ENCODE measurements around the gene TMEM108. TPM values are rescaled to one million over a fixed set of nuclear protein-coding genes. Genes with fewer than 3 reads are reported as not detected.

Gene TMEM108
- total and polyA plus RNA-seq, 10 of the 15 experiments (the other 5 are each of a cell fraction or from before 2014, with no cell fraction given), result 0.02 to 0.58 (median 0.12) TPM; not detected in 5

DNA sequence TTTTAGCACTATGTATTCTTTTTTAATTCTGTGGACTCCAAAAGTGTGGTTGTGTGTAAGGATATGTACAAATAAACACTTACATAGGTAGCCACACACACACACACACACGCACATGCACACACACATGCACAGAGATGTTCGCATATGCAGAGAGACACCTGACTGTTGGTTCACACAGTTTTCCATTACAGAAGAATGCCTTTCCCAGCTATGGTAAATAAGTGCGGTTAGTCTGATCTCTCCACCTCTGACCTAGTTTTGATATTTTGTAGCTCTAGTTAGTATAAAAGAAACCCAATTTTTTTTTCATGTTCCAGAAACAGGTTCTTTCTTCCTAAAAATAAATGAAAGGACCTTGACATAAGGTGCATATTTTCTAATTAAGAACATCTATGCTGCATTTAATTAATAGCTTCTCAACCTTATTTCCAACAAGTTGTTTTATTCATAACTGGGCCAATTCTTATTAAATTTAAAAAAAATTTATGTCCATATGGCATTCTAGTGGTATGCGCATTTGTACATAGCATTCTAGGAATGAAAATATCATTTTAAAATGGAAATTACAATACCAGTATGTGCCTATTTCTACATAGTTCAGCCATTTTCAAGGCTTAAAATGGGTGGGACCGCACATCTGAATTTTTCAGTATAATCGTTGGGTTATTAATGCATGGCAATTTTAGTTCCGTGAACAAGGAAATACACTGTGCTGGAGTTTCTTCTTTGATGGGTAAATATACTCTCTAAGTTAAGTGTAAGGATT, 27.2 kb downstream of the TMEM108 start:
- RAD21 ChIA-PET (ENCODE audit: unreplicated experiment), result no interaction called here
- H3K79me2 ChIP-seq (ENCODE audit: control insufficient read depth, insufficient read depth, low read length), result no peaks in the 10 kb centered on the region
- no peak overlapping the region for H3K4me3 ChIP-seq
- no peak overlapping the region for H3K4me2 ChIP-seq (ENCODE audit: control insufficient read depth, insufficient read depth)
- H3K27ac ChIP-seq (ENCODE audit: control insufficient read depth, insufficient read depth), result no peak overlapping the region
- intact Hi-C loops (cut with micrococcal nuclease; ENCODE audit: unreplicated experiment), result no loop called here
- no peaks in the 10 kb centered on the region for H3K36me3 ChIP-seq (ENCODE audit: control insufficient read depth in 2 of 2, insufficient read depth in 2 of 2, low read length in 1 of 2)
- POLR2A ChIA-PET, result no interaction called here
- no peaks in the 10 kb centered on the region for H4K20me1 ChIP-seq (ENCODE audit: control insufficient read depth, insufficient read depth)
- CTCF ChIA-PET, result no interaction called here
- SMC1A ChIA-PET (ENCODE audit: uncharacterized antibody, unreplicated experiment), result no interaction called here
- H3K9me3 ChIP-seq (replicated peaks; ENCODE audit: control insufficient read depth, insufficient read depth, low read length), result no peaks in the 10 kb centered on the region; the same call in 2 of the 3 replicates
- FAIRE-seq, result no peak
- H3K27me3 ChIP-seq (replicated peaks in 1 of 2; ENCODE audit: control insufficient read depth in 2 of 2, insufficient read depth in 2 of 2, low read length in 1 of 2), result no peaks in the 10 kb centered on the region
- ATAC-seq, result no peak
- WGBS (ENCODE audit: insufficient coverage, insufficient replicate concordance, low lambda C conversion rate, missing lambda C conversion rate), result 79% methylated on average over 7 of the region's 7 CpGs
- TF ChIP-seq RBBP5 (conservative IDR thresholded peaks at IDR 0.05), result no peak
- no peak for TF ChIP-seq ATF7 (IDR thresholded peaks at IDR 0.05; ENCODE audit: low read depth)
- TF ChIP-seq NR2F1 (conservative IDR thresholded peaks at IDR 0.05), result no peak
- no peak for TF ChIP-seq KDM1A (IDR thresholded peaks at IDR 0.05; ENCODE audit: borderline replicate concordance)
- TF ChIP-seq, protein P1, sequence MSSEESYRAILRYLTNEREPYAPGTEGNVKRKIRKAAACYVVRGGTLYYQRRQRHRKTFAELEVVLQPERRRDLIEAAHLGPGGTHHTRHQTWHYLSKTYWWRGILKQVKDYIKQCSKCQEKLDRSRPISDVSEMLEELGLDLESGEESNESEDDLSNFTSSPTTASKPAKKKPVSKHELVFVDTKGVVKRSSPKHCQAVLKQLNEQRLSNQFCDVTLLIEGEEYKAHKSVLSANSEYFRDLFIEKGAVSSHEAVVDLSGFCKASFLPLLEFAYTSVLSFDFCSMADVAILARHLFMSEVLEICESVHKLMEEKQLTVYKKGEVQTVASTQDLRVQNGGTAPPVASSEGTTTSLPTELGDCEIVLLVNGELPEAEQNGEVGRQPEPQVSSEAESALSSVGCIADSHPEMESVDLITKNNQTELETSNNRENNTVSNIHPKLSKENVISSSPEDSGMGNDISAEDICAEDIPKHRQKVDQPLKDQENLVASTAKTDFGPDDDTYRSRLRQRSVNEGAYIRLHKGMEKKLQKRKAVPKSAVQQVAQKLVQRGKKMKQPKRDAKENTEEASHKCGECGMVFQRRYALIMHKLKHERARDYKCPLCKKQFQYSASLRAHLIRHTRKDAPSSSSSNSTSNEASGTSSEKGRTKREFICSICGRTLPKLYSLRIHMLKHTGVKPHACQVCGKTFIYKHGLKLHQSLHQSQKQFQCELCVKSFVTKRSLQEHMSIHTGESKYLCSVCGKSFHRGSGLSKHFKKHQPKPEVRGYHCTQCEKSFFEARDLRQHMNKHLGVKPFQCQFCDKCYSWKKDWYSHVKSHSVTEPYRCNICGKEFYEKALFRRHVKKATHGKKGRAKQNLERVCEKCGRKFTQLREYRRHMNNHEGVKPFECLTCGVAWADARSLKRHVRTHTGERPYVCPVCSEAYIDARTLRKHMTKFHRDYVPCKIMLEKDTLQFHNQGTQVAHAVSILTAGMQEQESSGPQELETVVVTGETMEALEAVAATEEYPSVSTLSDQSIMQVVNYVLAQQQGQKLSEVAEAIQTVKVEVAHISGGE (CRISPR knock-in tag; IDR thresholded peaks at IDR 0.05), result no peak
- no peak for TF ChIP-seq TBL1XR1 (IDR thresholded peaks at IDR 0.05; ENCODE audit: low read depth, low read length)
- no peak for TF ChIP-seq SRF (IDR thresholded peaks at IDR 0.05; ENCODE audit: low read depth in 2 of 2, low read length in 2 of 2)
- no peak for TF ChIP-seq CREM (IDR thresholded peaks at IDR 0.05; ENCODE audit: low read depth)
- TF ChIP-seq, protein P2, sequence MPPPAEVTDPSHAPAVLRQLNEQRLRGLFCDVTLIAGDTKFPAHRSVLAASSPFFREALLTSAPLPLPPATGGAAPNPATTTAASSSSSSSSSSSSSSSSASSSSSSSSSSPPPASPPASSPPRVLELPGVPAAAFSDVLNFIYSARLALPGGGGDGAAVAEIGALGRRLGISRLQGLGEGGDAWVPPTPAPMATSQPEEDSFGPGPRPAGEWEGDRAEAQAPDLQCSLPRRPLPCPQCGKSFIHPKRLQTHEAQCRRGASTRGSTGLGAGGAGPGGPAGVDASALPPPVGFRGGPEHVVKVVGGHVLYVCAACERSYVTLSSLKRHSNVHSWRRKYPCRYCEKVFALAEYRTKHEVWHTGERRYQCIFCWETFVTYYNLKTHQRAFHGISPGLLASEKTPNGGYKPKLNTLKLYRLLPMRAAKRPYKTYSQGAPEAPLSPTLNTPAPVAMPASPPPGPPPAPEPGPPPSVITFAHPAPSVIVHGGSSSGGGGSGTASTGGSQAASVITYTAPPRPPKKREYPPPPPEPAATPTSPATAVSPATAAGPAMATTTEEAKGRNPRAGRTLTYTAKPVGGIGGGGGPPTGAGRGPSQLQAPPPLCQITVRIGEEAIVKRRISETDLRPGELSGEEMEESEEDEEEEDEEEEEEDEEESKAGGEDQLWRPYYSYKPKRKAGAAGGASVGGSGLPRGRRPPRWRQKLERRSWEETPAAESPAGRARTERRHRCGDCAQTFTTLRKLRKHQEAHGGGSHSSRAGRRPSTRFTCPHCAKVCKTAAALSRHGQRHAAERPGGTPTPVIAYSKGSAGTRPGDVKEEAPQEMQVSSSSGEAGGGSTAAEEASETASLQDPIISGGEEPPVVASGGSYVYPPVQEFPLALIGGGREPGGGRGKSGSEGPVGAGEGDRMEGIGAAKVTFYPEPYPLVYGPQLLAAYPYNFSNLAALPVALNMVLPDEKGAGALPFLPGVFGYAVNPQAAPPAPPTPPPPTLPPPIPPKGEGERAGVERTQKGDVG (CRISPR knock-in tag; IDR thresholded peaks at IDR 0.05), result no peak
- TF ChIP-seq NR2C2 (IDR thresholded peaks at IDR 0.05; ENCODE audit: borderline replicate concordance, control insufficient read depth, insufficient read length, low read depth), result no peak
- in situ Hi-C loops (cut with MboI), result no loop called here
- no peaks in the 10 kb centered on the region for H3K4me1 ChIP-seq (ENCODE audit: control insufficient read depth, insufficient read depth, low read length)
- no peak overlapping the region for H2AFZ ChIP-seq (ENCODE audit: control insufficient read depth, low read depth, low read length)
- DNase-seq (ENCODE audit: low read depth, low spot score), result no peak
- BruUV-seq (replicated peaks), result no TSS peak
- no peak overlapping the region for H3K9ac ChIP-seq (ENCODE audit: control insufficient read depth, insufficient read depth, low read length)

All from GM12878 (cell line).